Sigmoid colon (tissue), 7 donors: ENCODE results near the gene A3GALT2. TPM values are rescaled to one million over a fixed set of nuclear protein-coding genes. Genes with fewer than 3 reads are reported as not detected.
A peak's percentile ranks its signal among the peaks of the same experiment; 100 is the strongest.

Experiments
- DNase-seq: peaks from one replicate; pipeline ENCODE4 v3.0.0-alpha.2; 2019
- H3K27ac ChIP-seq, 4 donors: fragments of 200-600 bp; sonication (generic); one replicate each; pipeline ENCODE4 v1.5.1; 2016 to 2019; ENCODE audit warnings: mild to moderate bottlenecking in 1 of 4
- H3K27me3 ChIP-seq, 3 donors: fragments of 200-600 bp; sonication (generic); one replicate each; pipeline ENCODE4 v1.5.1; 2019; ENCODE audit warnings: mild to moderate bottlenecking in 1 of 3
- H3K36me3 ChIP-seq, 4 donors: fragments of 200-600 bp; sonication (generic); one replicate each; pipeline ENCODE4 v1.5.1; 2016 to 2019
- H3K4me1 ChIP-seq, 4 donors: fragments of 200-600 bp; sonication (generic); one replicate each; pipeline ENCODE4 v1.5.1; 2017 to 2019
- H3K4me3 ChIP-seq, 4 donors: fragments of 200-600 bp; sonication (generic); one replicate each; pipeline ENCODE4 v1.5.1; 2017 to 2019; ENCODE audit warnings: mild to moderate bottlenecking in 2 of 4, moderate library complexity in 1 of 4
- H3K9me3 ChIP-seq, 4 donors: fragments of 200-600 bp in 3 of 4; sonication (generic) in 3 of 4; one replicate each; pipeline versions ENCODE4 v1.5.1 to v1.6.1; 2013 to 2019
- EP300 ChIP-seq, 4 donors: sonication (generic); formaldehyde crosslinking; IDR thresholded peaks; one replicate each; pipeline ENCODE4 v1.6.1; 2017; ENCODE audit warnings: antibody characterized with exemption in 4 of 4
- POLR2A ChIP-seq, 2 donors: fragments of 450-650 bp; IDR thresholded peaks; one replicate each; pipeline ENCODE4 v1.6.1; 2016; ENCODE audit warnings: antibody characterized with exemption in 2 of 2, mild to moderate bottlenecking in 2 of 2, moderate library complexity in 2 of 2
- POLR2AphosphoS5 ChIP-seq, 4 donors: sonication (generic); formaldehyde crosslinking; IDR thresholded peaks; one replicate each; pipeline ENCODE4 v1.6.1; 2017; ENCODE audit warnings: antibody characterized with exemption in 4 of 4
- WGBS, 2 donors: extraction: QIAGEN DNeasy Blood & Tissue Kit; methylation state at CpG; one replicate each; pipeline ENCODE4 v1.1.7; 2013; 5-methylcytosine and 5-hydroxymethylcytosine counted together
- intact Hi-C: fragments of 100-400 bp; cut with DNase I; formaldehyde crosslinking; loops from one replicate; pipeline ENCODE4 v1.15.1; 2023
- polyA plus RNA-seq, 3 donors: library from polyadenylated mRNA; stranded (reverse); fragments of 200-250 nt; gene quantifications; one replicate each; pipeline ENCODE4 v1.2.3, GENCODE V29; 2013
- total RNA-seq, 4 donors: library from RNA; depleted of rRNA; stranded (reverse); fragments of >200 nt; gene quantifications; one replicate each; pipeline ENCODE4 v1.1.0, GENCODE V29; 2016
- TF ChIP-seq, protein P1 (sequence below), 4 experiments: fragments of 450-650 bp in 3 of 4; fragments of 200-600 bp in 1 of 4; IDR thresholded peaks; one replicate each; pipeline ENCODE4 v1.5.1; 2016 to 2019; ENCODE audit warnings: antibody characterized with exemption in 4 of 4, mild to moderate bottlenecking in 3 of 4, moderate library complexity in 2 of 4
- donor health status: healthy with polysubstance abuse.
- donor health status: Bipolar disorder and iron deficiency.
- donor health status: healthy.

Gene A3GALT2
- total and polyA plus RNA-seq, 7 donors = not detected

DNA sequence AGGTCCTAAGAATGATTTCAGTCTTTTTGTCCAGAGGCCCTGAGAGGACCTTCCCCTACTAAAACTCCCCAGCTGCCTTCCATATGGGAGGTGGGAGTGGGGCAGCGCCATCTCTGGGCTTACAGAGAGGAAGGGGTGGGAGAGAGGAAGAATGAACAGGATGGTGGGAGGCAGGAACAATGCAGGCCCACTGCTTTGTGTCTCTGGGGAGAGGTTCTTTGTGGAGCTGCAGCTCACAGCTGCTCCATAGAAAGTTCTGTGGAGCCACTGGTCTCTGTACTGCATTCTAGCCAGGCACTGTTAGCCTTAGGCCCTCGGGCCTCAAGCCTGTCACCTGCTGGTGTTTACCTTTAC, 43.6 kb upstream of the A3GALT2 start:
- TF ChIP-seq EP300 (IDR thresholded peaks at IDR 0.05) (no peak), POLR2AphosphoS5 (IDR thresholded peaks at IDR 0.05) (no peak)
- TF ChIP-seq, protein P1, sequence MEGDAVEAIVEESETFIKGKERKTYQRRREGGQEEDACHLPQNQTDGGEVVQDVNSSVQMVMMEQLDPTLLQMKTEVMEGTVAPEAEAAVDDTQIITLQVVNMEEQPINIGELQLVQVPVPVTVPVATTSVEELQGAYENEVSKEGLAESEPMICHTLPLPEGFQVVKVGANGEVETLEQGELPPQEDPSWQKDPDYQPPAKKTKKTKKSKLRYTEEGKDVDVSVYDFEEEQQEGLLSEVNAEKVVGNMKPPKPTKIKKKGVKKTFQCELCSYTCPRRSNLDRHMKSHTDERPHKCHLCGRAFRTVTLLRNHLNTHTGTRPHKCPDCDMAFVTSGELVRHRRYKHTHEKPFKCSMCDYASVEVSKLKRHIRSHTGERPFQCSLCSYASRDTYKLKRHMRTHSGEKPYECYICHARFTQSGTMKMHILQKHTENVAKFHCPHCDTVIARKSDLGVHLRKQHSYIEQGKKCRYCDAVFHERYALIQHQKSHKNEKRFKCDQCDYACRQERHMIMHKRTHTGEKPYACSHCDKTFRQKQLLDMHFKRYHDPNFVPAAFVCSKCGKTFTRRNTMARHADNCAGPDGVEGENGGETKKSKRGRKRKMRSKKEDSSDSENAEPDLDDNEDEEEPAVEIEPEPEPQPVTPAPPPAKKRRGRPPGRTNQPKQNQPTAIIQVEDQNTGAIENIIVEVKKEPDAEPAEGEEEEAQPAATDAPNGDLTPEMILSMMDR (IDR thresholded peaks at IDR 0.05) = no peak
- Histone ChIP-seq H3K36me3 (peaks cover 0 to 14% (median 0%) of the 10 kb centered on the region in 4 donors), H3K9me3 (no peaks in the 10 kb centered on the region), H3K4me1 (peaks cover 0 to 64% (median 56%) of the 10 kb centered on the region in 4 donors), H3K27ac (peak overlapping the region; percentile 64 to 84 (median 75)), H3K27me3 (no peaks in the 10 kb centered on the region), H3K4me3 (no peak overlapping the region)
- 60 to 62% methylated on average over 2 of the region's 2 CpGs for WGBS, 2 donors
- DNase-seq = no peak
- intact Hi-C loops = no loop called here

DNA sequence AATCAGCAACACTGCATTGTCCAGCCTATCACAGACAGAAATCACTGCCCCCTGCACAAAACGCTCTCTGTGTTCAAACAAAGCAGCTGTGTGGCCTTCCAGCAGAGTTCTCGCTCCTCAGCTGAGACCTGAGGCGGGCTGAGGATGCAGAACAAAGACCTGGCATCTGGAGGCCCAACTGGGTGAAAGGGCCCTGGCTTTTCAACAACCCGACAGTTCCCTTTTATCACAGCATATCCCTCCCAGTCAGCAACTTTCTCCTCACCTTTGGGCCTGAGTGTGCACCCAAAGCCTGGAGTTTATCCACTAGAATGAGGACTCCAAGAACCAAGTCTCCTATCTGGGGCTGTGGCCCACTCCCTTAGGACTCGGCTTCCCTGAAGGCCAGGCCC, 42.6 kb upstream of the A3GALT2 start:
- Histone ChIP-seq H3K4me3 (no peak overlapping the region), H3K27me3 (no peaks in the 10 kb centered on the region), H3K4me1 (peaks cover 0 to 64% (median 56%) of the 10 kb centered on the region in 4 donors)

DNA sequence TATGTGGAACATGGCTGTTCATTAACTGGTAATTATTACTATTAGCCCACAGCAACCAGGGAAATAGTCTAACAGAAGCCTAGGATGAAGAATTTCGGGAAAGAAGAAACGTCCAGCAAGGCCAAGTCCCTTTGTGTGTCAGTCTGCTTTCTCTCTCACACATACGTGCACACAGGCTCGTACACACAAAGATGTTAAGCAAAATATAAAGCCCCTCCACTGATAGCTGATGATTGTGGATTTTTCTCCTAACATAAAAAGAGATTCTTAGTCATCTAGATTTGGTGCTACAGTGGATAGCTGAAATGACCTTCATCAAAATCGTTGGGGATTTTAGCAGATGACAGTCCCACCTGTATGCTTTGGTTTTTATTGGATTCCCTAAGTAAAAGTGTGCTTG, 42.1 kb upstream of the A3GALT2 start:
- peaks cover 0 to 61% (median 52%) of the 10 kb centered on the region in 4 donors for H3K4me1 ChIP-seq
- H3K27me3 ChIP-seq = no peaks in the 10 kb centered on the region
- H3K27ac ChIP-seq = peak overlapping the region; percentile 64 to 84 (median 75)
- 74 to 78% methylated on average over 5 of the region's 5 CpGs for WGBS, 2 donors
- no peaks in the 10 kb centered on the region for H3K36me3 ChIP-seq
- no peak for TF ChIP-seq EP300 (IDR thresholded peaks at IDR 0.05)
- TF ChIP-seq, protein P1 (IDR thresholded peaks at IDR 0.05) = no peak
- TF ChIP-seq POLR2AphosphoS5 (IDR thresholded peaks at IDR 0.05) = no peak
- no peak for TF ChIP-seq POLR2A (IDR thresholded peaks at IDR 0.05)
- intact Hi-C loops = no loop called here
- no peak overlapping the region for H3K4me3 ChIP-seq
- DNase-seq = no peak
- no peaks in the 10 kb centered on the region for H3K9me3 ChIP-seq

More for the DNA sequence above, 42.6 kb upstream of the A3GALT2 start:
- Histone ChIP-seq H3K27ac (peak overlapping the region; percentile 64 to 84 (median 75)), H3K9me3 (no peaks in the 10 kb centered on the region), H3K36me3 (peaks cover 0 to 3% (median 0%) of the 10 kb centered on the region in 4 donors)
- no peak for DNase-seq
- WGBS, 2 donors = 59 to 72% methylated on average over 5 of the region's 5 CpGs
- intact Hi-C loops = no loop called here
- TF ChIP-seq, protein P1 (IDR thresholded peaks at IDR 0.05) = no peak
- TF ChIP-seq POLR2AphosphoS5 (IDR thresholded peaks at IDR 0.05) = peak in 1 of 4 donors; percentile 1

DNA sequence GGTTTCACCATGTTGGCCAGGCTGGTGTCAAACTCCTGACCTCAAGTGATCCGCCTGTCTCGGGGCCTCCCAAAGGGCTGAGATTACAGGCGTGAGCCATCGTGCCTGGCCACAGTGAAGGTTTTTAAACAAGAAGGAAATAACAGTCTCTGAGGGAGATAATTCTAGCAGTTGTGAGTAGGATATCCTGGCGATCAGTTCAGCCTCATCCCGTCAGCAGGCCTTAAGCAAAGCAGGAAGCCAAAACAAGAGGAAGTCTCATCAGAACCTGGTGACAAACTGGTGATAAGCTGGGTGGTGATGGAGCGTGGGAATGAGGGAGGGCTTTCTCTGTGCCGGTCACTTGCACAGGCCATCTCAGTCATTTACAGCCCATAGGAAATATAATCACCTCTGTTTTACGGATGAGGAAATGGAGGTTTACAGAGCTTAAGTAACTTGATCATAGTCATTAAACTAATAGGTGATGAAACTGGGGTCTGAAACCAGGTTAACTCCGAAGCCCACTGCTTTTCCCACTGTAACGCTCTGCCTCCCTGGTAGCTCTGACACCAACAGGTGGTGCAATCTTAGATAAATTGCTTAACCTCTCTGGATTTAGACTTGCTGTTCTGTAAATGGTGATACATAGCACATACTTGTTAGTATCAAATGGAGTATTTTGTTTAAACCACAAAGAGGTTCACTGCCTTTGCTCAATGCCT, 40.8 kb upstream of the A3GALT2 start:
- no peak for DNase-seq
- no peak for TF ChIP-seq POLR2AphosphoS5 (IDR thresholded peaks at IDR 0.05)
- TF ChIP-seq, protein P1 (IDR thresholded peaks at IDR 0.05) = no peak
- Histone ChIP-seq H3K36me3 (no peaks in the 10 kb centered on the region), H3K9me3 (no peaks in the 10 kb centered on the region), H3K27ac (peak overlapping the region in 3 of 4 donors; percentile 9 to 31 (median 17)), H3K27me3 (no peaks in the 10 kb centered on the region), H3K4me3 (no peak overlapping the region), H3K4me1 (peaks cover 0 to 48% (median 40%) of the 10 kb centered on the region in 4 donors)
- WGBS, 2 donors = 69 to 85% methylated on average over 11 of the region's 11 CpGs
- intact Hi-C loops = no loop called here

DNA sequence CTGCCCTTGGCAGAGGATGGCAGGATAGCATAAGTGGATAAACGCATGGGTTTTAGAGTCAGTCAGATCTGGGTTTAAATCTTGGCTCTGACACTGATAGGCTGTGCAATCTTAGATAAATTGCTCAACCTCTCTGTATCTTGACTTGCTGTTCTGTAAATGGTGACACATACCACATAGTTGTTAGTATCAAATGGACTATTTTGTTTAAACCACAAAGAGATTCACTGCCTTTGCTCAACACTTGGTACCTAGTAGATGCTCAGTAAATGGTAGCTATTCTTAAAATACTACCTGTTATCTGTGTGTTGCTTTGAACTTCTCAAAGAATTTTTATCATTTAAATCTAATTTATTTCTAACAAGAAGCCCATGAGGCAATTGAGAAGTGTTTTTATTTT, 39.5 kb upstream of the A3GALT2 start:
- Histone ChIP-seq H3K27me3 (no peaks in the 10 kb centered on the region), H3K36me3 (peaks cover 0 to under 1% (median 0%) of the 10 kb centered on the region in 4 donors), H3K4me3 (no peak overlapping the region), H3K9me3 (no peaks in the 10 kb centered on the region), H3K4me1 (peaks cover 0 to 35% (median 26%) of the 10 kb centered on the region in 4 donors), H3K27ac (no peak overlapping the region)
- intact Hi-C loops = no loop called here
- no peak for DNase-seq
- WGBS, 2 donors = 93 to 94% methylated on average over 1 of the region's 1 CpG
- TF ChIP-seq, protein P1 (IDR thresholded peaks at IDR 0.05) = no peak
- TF ChIP-seq POLR2A (IDR thresholded peaks at IDR 0.05) = no peak
- TF ChIP-seq EP300 (IDR thresholded peaks at IDR 0.05) = no peak
